Spleen (tissue), 11 donors: Measurements from ENCODE around the gene BIN1. TPM values are rescaled to one million over a fixed set of nuclear protein-coding genes. Genes with fewer than 3 reads are reported as not detected.

Experiments used
- DNase-seq: peaks from one replicate; pipeline ENCODE4 v3.0.0-alpha.2; 2020
- H3K27ac ChIP-seq, 8 donors: fragments of 200-600 bp; sonication (generic) in 7 of 8; 1 replicate in 4 of 8; 2 replicates in 4 of 8; pipeline versions ENCODE4 v1.5.0 to v1.8.0; 2016 to 2021; ENCODE audit warnings: inconsistent platforms in 4 of 8, mild to moderate bottlenecking in 4 of 8, moderate library complexity in 1 of 8
- H3K27me3 ChIP-seq, 7 donors: fragments of 200-600 bp; sonication (generic) in 6 of 7; replicated peaks in 1 of 7; 1 replicate in 4 of 7; 2 replicates in 3 of 7; pipeline versions ENCODE4 v1.5.0 to v1.8.0; 2016 to 2021; ENCODE audit warnings: inconsistent platforms in 3 of 7, mild to moderate bottlenecking in 1 of 7
- H3K36me3 ChIP-seq, 6 donors: fragments of 200-600 bp; sonication (generic) in 5 of 6; 1 replicate in 4 of 6; 2 replicates in 2 of 6; pipeline versions ENCODE4 v1.5.0 to v1.8.0; 2016 to 2021; ENCODE audit warnings: inconsistent platforms in 2 of 6
- H3K4me1 ChIP-seq, 6 donors: fragments of 200-600 bp; sonication (generic) in 5 of 6; 1 replicate in 3 of 6; 2 replicates in 3 of 6; pipeline versions ENCODE4 v1.5.0 to v1.8.0; 2016 to 2021; ENCODE audit warnings: inconsistent platforms in 3 of 6
- H3K4me3 ChIP-seq, 8 donors: fragments of 200-600 bp; sonication (generic) in 7 of 8; 1 replicate in 4 of 8; 2 replicates in 4 of 8; pipeline versions ENCODE4 v1.5.0 to v1.8.0; 2016 to 2021; ENCODE audit warnings: inconsistent platforms in 4 of 8, mild to moderate bottlenecking in 4 of 8, moderate library complexity in 2 of 8
- H3K9me3 ChIP-seq, 8 donors: fragments of 200-600 bp; sonication (generic) in 7 of 8; 1 replicate in 4 of 8; 2 replicates in 4 of 8; pipeline versions ENCODE4 v1.5.0 to v1.8.0; 2016 to 2021; ENCODE audit warnings: inconsistent platforms in 4 of 8
- POLR2A ChIP-seq, 3 donors: fragments of 450-650 bp; IDR thresholded peaks; one replicate each; pipeline ENCODE4 v1.5.1; 2017; ENCODE audit warnings: antibody characterized with exemption in 3 of 3, mild to moderate bottlenecking in 1 of 3
- POLR2AphosphoS5 ChIP-seq, 3 donors: sonication (generic); formaldehyde crosslinking; IDR thresholded peaks; one replicate each; pipeline ENCODE4 v1.5.1; 2017; ENCODE audit warnings: antibody characterized with exemption in 3 of 3
- WGBS, 5 donors: extraction: QIAGEN DNeasy Blood & Tissue Kit in 3 of 5; methylation state at CpG; one replicate each; pipeline versions ENCODE4 v1.1.5 to v1.1.7; 2013 to 2018; 5-methylcytosine and 5-hydroxymethylcytosine counted together
- intact Hi-C: fragments of 100-400 bp; cut with DNase I; formaldehyde crosslinking; loops from one replicate; pipeline ENCODE4 v1.15.0; 2023; ENCODE audit warnings: low total_unique reads
- polyA plus RNA-seq, 3 donors: library from polyadenylated mRNA; stranded (reverse); fragments of 200-250 nt; gene quantifications; one replicate each; pipeline ENCODE4 v1.2.1, GENCODE V29; 2013
- total RNA-seq, 7 donors: library from RNA; depleted of rRNA in 3 of 7; stranded (reverse); fragments of >200 nt in 3 of 7; fragmentation: NEBNext Ultra II Directional in 4 of 7; extraction: Animal tissue kit (Norgen Biotek cat#: 25700) in 4 of 7; gene quantifications; one replicate each; pipeline versions ENCODE4 v1.1.0 to v1.2.1, GENCODE V29; 2016 to 2021
- TF ChIP-seq, protein P1 (sequence below), 11 experiments: fragments of 200-600 bp in 7 of 11; fragments of 450-650 bp in 4 of 11; sonication (generic) in 4 of 11; IDR thresholded peaks in 8 of 11; conservative IDR thresholded peaks in 3 of 11; 1 replicate in 7 of 11; 2 replicates in 4 of 11; pipeline versions ENCODE4 v1.4.0 to v1.8.0; 2016 to 2021; ENCODE audit warnings: antibody characterized with exemption in 11 of 11, inconsistent platforms in 4 of 11, mild to moderate bottlenecking in 1 of 11
- donor health status: healthy with polysubstance abuse.
- donor health status: DM: no; HTN: no; CAD: no; lungs with moderate emphysema.
- donor health status: DM: no; HTN: no; CAD: no.
- donor health status: Bipolar disorder and iron deficiency.
- donor health status: healthy.
- donor health status: DM: no; HTN: no; CAD: no.
- donor health status: DM: yes; HTN: yes; CAD: no.

BIN1 gene
- total and polyA plus RNA-seq, 10 donors, result 57.2 to 123 (median 70.4) TPM

DNA sequence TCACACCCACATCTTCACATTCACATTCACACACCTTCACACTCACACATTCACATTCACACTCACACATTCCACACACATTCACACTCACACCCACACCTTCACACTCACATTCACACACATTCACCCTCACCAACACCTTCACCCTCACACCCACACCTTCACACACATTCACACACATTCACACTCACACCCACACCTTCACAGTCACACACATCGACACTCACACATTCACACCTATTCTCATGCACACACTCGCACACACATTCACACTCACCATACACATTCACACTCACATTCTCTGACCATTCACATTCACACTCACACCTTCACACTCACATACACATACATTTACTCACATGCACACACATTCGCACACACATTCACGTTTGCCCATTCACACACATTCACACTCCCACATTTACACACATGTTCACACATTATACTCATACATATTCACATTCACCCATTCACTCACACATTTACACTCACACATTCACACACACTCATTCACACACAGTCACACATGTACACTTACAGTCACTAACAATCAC, 62.7 kb downstream of the BIN1 start:
- intact Hi-C loops, result no loop called here
- WGBS, 5 donors, result 92 to 98% (median 93%) methylated on average over 4 of the region's 4 CpGs
- peak overlapping the region in 1 of 8 donors; percentile 21 for H3K27ac ChIP-seq

DNA sequence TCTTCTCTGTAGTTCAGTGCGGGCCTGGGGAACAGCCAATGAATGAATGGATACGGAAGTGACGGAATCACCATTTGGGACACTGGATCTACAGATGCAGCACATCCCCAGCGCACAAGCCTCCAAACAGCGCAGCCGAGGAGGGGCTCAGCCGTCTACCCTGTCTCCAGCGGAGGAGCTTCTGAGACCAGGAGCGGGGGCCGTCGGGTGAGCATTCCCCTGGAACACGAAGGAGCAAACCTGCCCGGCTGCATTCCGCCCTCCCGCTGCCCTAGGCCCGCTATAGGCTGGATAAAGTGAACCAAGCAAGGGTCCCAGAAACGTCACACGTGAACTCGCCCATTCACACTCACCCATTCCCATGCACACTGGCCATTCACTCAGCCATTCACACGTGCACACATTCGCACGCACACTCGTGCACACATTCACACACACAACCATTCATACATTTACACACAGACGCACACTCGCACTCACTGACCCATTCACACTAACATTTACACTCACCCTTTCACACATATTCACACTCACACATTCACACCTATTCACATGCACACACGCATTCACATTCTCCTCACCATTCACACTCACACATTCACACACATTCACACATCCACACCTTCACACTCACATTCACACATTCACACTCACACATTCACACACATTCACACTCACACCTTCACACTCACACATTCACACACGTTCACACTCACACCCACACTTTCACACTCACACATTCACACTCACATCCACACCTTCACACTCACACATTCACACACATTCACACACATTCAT, 63.4 kb downstream of the BIN1 start:
- H3K27ac ChIP-seq, result peak overlapping the region in 1 of 8 donors; percentile 21

More for the DNA sequence above, 62.7 kb downstream of the BIN1 start:
- DNase-seq, result no peak
- Histone ChIP-seq H3K9me3 (no peaks in the 10 kb centered on the region), H3K4me3 (no peak overlapping the region), H3K27me3 (no peaks in the 10 kb centered on the region), H3K36me3 (peaks cover 6 to 24% (median 15%) of the 10 kb centered on the region in 6 donors), H3K4me1 (no peaks in the 10 kb centered on the region)
- TF ChIP-seq POLR2AphosphoS5 (IDR thresholded peaks at IDR 0.05) (no peak), POLR2A (IDR thresholded peaks at IDR 0.05) (no peak)
- TF ChIP-seq, protein P1, sequence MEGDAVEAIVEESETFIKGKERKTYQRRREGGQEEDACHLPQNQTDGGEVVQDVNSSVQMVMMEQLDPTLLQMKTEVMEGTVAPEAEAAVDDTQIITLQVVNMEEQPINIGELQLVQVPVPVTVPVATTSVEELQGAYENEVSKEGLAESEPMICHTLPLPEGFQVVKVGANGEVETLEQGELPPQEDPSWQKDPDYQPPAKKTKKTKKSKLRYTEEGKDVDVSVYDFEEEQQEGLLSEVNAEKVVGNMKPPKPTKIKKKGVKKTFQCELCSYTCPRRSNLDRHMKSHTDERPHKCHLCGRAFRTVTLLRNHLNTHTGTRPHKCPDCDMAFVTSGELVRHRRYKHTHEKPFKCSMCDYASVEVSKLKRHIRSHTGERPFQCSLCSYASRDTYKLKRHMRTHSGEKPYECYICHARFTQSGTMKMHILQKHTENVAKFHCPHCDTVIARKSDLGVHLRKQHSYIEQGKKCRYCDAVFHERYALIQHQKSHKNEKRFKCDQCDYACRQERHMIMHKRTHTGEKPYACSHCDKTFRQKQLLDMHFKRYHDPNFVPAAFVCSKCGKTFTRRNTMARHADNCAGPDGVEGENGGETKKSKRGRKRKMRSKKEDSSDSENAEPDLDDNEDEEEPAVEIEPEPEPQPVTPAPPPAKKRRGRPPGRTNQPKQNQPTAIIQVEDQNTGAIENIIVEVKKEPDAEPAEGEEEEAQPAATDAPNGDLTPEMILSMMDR (IDR thresholded peaks at IDR 0.05 in 8 of 11, conservative IDR thresholded peaks at IDR 0.05 in 3 of 11), result no peak

DNA sequence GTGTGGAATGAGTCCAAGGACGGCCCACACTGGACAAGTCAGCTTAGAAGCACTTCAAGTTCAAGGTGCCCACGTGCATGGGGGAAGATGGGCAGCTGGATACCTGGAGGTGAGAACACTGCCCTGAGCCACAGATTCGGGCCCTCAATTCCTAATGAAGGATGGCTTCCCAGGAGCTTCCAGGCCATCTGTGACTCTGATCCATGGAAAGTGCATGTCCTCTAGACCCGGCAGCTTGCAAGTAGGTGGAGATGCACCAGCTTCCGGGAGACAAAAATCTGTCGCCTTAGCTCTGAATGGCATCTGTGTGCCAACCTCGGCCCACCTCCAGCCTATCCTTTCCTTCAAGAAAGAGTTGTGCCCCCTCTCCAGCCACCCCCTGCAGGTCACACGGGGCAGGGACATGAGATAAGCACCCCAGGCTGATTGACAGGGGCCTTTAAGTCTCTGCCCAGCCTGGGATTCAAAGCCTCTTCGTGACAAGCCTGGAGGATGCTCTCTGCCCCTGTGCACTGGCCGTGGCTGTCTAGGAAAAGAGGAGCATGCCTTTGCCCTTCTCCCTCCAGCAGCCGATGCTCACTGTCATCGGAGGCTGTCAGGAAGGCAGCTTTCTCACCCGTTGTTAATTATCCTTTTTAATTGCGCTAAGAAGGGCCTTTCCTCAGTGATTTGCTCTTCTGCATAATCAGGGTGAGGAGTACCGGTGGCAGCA, 65.5 kb downstream of the BIN1 start:
- intact Hi-C loops, result no loop called here

More for the DNA sequence above, 63.4 kb downstream of the BIN1 start:
- peaks cover 5 to 17% (median 9%) of the 10 kb centered on the region in 6 donors for H3K36me3 ChIP-seq
- H3K9me3 ChIP-seq, result no peaks in the 10 kb centered on the region
- H3K4me1 ChIP-seq, result no peaks in the 10 kb centered on the region
- TF ChIP-seq POLR2AphosphoS5 (IDR thresholded peaks at IDR 0.05), result no peak
- TF ChIP-seq POLR2A (IDR thresholded peaks at IDR 0.05), result no peak
- TF ChIP-seq, protein P1 (IDR thresholded peaks at IDR 0.05 in 8 of 11, conservative IDR thresholded peaks at IDR 0.05 in 3 of 11), result no peak
- H3K27me3 ChIP-seq, result no peaks in the 10 kb centered on the region
- H3K4me3 ChIP-seq, result no peak overlapping the region
- intact Hi-C loops, result no loop called here
- peak; percentile 68 for DNase-seq
- WGBS, 5 donors, result 92 to 95% (median 95%) methylated on average over 27 of the region's 27 CpGs

More for the DNA sequence above, 65.5 kb downstream of the BIN1 start:
- TF ChIP-seq, protein P1 (IDR thresholded peaks at IDR 0.05 in 8 of 11, conservative IDR thresholded peaks at IDR 0.05 in 3 of 11), result no peak
- TF ChIP-seq POLR2AphosphoS5 (IDR thresholded peaks at IDR 0.05), result no peak
- no peak for TF ChIP-seq POLR2A (IDR thresholded peaks at IDR 0.05)
- Histone ChIP-seq H3K4me1 (no peaks in the 10 kb centered on the region), H3K36me3 (no peaks in the 10 kb centered on the region), H3K9me3 (no peaks in the 10 kb centered on the region), H3K27me3 (no peaks in the 10 kb centered on the region), H3K27ac (no peak overlapping the region), H3K4me3 (no peak overlapping the region)
- WGBS, 5 donors, result 80 to 90% (median 85%) methylated on average over 15 of the region's 15 CpGs
- no peak for DNase-seq
